DND-41 (cell line): ENCODE results near the gene AKNA.
A peak's percentile ranks its signal among the peaks of the same experiment; 100 is the strongest.

Source experiments
- ATAC-seq: fragments of 200-7000 bp; cut with Tn5 transposase; 3 replicates; pipeline ENCODE4 v1.9.1; 2021; ENCODE audit warnings: low read depth; ENCODE audit not compliant: insufficient read depth
- DNase-seq: peaks from one replicate; pipeline ENCODE4 v3.0.0-alpha.2; 2020
- H2AFZ ChIP-seq: 2 replicates; pipeline ENCODE4 v1.6.0; 2012; ENCODE audit warnings: low read depth, low read length
- H3K27ac ChIP-seq: 2 replicates; pipeline ENCODE4 v1.5.1; 2012; ENCODE audit warnings: low read length, inconsistent platforms
- H3K27me3 ChIP-seq: fragments of 200-600 bp; sonication (generic); 2 replicates; pipeline ENCODE4 v1.6.0; 2012; ENCODE audit warnings: low read length, mild to moderate bottlenecking, inconsistent platforms; ENCODE audit not compliant: insufficient read depth, poor library complexity
- H3K36me3 ChIP-seq: 2 replicates; pipeline ENCODE4 v1.5.1; 2012; ENCODE audit warnings: low read length, inconsistent platforms; ENCODE audit not compliant: insufficient read depth
- H3K4me1 ChIP-seq: 2 replicates; pipeline ENCODE4 v1.5.1; 2012; ENCODE audit warnings: mild to moderate bottlenecking, low read length; ENCODE audit not compliant: insufficient read depth
- H3K4me2 ChIP-seq: 2 replicates; pipeline ENCODE4 v1.6.0; 2012; ENCODE audit warnings: mild to moderate bottlenecking, moderate library complexity, low read length, inconsistent platforms; ENCODE audit not compliant: insufficient read depth
- H3K4me3 ChIP-seq, 2 experiments: fragments of 200-600 bp in 1 of 2; shearing (Covaris generic) in 1 of 2; 2 replicates each; pipeline ENCODE4 v1.5.1; 2012 to 2016; ENCODE audit warnings: inconsistent platforms in 2 of 2, low read length in 2 of 2, mild to moderate bottlenecking in 2 of 2, low read depth in 1 of 2, moderate library complexity in 1 of 2
- H3K79me2 ChIP-seq: 2 replicates; pipeline ENCODE4 v1.6.0; 2012; ENCODE audit warnings: low read length, inconsistent platforms; ENCODE audit not compliant: insufficient read depth
- H3K9ac ChIP-seq: 2 replicates; pipeline ENCODE4 v1.6.0; 2012; ENCODE audit warnings: low read depth, mild to moderate bottlenecking, inconsistent platforms, low read length, moderate library complexity
- H3K9me3 ChIP-seq: 2 replicates; pipeline ENCODE4 v1.5.1; 2012; ENCODE audit warnings: low read length, moderate library complexity, mild to moderate bottlenecking, inconsistent platforms; ENCODE audit not compliant: insufficient read depth, severe bottlenecking
- H4K20me1 ChIP-seq: 2 replicates; pipeline ENCODE4 v1.6.0; 2012; ENCODE audit warnings: low read length; ENCODE audit not compliant: insufficient read depth
- EZH2 ChIP-seq: IDR thresholded peaks from 3 replicates; pipeline ENCODE4 v1.6.1; 2012; ENCODE audit warnings: borderline replicate concordance, low read depth, mild to moderate bottlenecking, moderate library complexity, low read length, inconsistent platforms; ENCODE audit not compliant: severe bottlenecking
- TF ChIP-seq, protein P1 (sequence below): IDR thresholded peaks from 2 replicates; pipeline ENCODE4 v1.5.1; 2012; ENCODE audit warnings: borderline replicate concordance, low read length, moderate library complexity, mild to moderate bottlenecking; ENCODE audit not compliant: poor library complexity, severe bottlenecking; ENCODE audit errors: extremely low read depth

Gene AKNA

DNA sequence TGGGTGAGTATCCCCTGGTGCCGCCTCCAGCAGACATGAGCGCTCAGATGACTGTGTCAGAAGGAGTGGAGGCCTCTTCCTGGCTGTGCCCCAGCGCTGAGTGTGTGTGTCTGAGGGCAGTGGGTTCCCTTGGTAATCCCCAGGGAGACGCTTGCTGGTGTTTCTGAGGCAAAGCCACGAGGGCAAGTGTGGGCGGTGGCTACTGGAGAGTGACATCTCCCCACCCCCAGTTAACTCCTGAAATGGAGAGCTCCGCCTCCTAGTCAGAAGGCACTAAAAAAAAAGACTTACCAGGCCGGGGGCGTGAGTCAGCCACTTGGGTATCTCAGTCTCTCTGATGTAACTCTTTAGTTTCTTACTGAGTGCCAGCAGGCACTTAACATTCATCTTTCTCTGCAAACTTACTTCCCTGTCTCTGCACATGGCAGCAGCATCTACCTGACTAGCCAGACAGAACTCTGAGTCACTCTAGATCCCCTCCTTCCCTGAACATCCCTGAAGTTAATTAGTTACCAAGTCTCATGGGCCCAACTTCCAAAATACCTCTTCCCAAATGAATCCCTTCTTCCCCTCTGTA is 38.8 kb downstream of the AKNA start:
- Histone ChIP-seq H3K27me3 (no peaks in the 10 kb centered on the region), H3K9ac (peak overlapping the region; percentile 25; the same call in 1 of the 2 replicates), H2AFZ (no peak overlapping the region), H3K4me1 (peaks cover 20% of the 10 kb centered on the region), H3K79me2 (no peaks in the 10 kb centered on the region), H3K9me3 (no peaks in the 10 kb centered on the region), H3K36me3 (peaks cover 89% of the 10 kb centered on the region), H3K4me3 (no peak overlapping the region), H3K27ac (peak overlapping the region; percentile 63), H3K4me2 (no peak overlapping the region), H4K20me1 (0 out of 2 replicates have a peak, but pooled peaks cover 3% of the 10 kb centered on the region)
- TF ChIP-seq, protein P1, sequence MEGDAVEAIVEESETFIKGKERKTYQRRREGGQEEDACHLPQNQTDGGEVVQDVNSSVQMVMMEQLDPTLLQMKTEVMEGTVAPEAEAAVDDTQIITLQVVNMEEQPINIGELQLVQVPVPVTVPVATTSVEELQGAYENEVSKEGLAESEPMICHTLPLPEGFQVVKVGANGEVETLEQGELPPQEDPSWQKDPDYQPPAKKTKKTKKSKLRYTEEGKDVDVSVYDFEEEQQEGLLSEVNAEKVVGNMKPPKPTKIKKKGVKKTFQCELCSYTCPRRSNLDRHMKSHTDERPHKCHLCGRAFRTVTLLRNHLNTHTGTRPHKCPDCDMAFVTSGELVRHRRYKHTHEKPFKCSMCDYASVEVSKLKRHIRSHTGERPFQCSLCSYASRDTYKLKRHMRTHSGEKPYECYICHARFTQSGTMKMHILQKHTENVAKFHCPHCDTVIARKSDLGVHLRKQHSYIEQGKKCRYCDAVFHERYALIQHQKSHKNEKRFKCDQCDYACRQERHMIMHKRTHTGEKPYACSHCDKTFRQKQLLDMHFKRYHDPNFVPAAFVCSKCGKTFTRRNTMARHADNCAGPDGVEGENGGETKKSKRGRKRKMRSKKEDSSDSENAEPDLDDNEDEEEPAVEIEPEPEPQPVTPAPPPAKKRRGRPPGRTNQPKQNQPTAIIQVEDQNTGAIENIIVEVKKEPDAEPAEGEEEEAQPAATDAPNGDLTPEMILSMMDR = no peak
- no peak for TF ChIP-seq EZH2
- ATAC-seq (peak; percentile 91), DNase-seq (peak; percentile 85)

DNA sequence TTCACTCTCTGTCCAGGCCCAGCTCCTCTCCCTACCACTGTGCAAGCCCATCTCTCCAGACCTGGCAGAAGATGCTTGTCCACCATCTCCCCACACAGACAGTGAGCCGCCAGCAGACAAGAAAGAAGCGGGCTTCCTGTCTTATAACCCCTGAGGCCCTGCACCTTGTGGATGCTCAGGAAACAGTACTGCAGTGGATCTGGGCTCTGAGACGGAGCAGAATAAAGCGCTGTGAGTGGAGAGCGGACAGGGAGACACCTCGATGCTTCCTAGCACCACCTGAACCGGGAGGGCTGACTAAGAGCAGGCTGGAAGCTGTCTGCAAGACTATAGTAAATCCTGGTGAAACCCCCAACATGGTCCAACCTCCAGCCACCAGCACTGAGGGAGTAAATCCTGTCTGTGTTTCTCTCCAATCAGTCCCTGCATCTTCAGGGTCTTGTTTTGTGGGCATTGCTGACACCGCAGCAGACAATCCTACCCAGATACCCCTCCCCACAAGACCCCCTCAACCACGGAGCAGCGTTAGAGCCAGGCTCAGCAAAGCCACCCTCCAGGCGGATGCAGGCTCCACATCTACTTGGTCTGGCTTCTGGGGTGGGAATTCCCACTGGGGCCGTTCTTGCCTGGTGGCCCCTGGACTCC is 39.4 kb downstream of the AKNA start:
- no peak overlapping the region for H3K9ac ChIP-seq
- no peaks in the 10 kb centered on the region for H3K79me2 ChIP-seq
- TF ChIP-seq, protein P1 = no peak
- no peak for TF ChIP-seq EZH2
- no peak overlapping the region for H2AFZ ChIP-seq
- peak overlapping the region; percentile 63 for H3K27ac ChIP-seq
- H3K9me3 ChIP-seq = no peaks in the 10 kb centered on the region
- H3K36me3 ChIP-seq = peaks cover 90% of the 10 kb centered on the region
- no peak for DNase-seq
- peaks cover 20% of the 10 kb centered on the region for H3K4me1 ChIP-seq
- no peak overlapping the region for H3K4me2 ChIP-seq
- H4K20me1 ChIP-seq = 0 out of 2 replicates have a peak, but pooled peaks cover 3% of the 10 kb centered on the region
- no peak overlapping the region for H3K4me3 ChIP-seq
- ATAC-seq = no peak
- no peaks in the 10 kb centered on the region for H3K27me3 ChIP-seq

DNA sequence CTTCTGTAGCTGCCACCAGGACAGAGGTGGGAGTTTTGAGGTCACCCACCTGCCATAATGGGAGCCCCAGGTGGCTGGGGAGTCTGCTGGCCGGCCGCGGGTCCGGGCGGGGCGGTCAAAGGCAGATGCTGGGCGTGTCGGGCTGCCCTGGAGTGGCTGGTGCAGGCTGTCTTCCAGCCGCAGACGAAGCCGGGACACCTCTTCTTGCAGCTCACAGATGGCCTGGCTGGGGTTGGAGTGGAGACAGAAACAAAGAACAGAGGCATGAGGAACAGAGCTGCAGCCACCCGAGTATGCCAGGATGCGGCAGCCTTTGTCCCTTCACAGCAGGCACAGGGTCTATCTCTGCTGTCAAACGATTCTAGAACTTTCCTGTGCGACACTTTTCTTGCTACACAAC is 40.1 kb downstream of the AKNA start:
- H4K20me1 ChIP-seq = 0 out of 2 replicates have a peak, but pooled peaks cover 3% of the 10 kb centered on the region
- no peak overlapping the region for H3K4me2 ChIP-seq
- peaks cover 91% of the 10 kb centered on the region for H3K36me3 ChIP-seq
- TF ChIP-seq, protein P1 = no peak
- no peak for TF ChIP-seq EZH2
- H3K79me2 ChIP-seq = no peaks in the 10 kb centered on the region
- H3K4me1 ChIP-seq = peaks cover 20% of the 10 kb centered on the region
- ATAC-seq (no peak), DNase-seq (no peak)
- H3K9me3 ChIP-seq = no peaks in the 10 kb centered on the region
- H3K4me3 ChIP-seq = no peak overlapping the region
- H3K9ac ChIP-seq = no peak overlapping the region
- no peak overlapping the region for H3K27ac ChIP-seq
- no peak overlapping the region for H2AFZ ChIP-seq
- no peaks in the 10 kb centered on the region for H3K27me3 ChIP-seq
